Measurements from ENCODE around the gene FOXRED1. TPM values are rescaled to one million over a fixed set of nuclear protein-coding genes. Genes with fewer than 3 reads are reported as not detected.

The FOXRED1 gene
- total and polyA plus RNA-seq, 9 of the 15 experiments (the other 6 are each of a cell fraction or from before 2014, with no cell fraction given): 14.1 to 94.4 (median 53.1) TPM

GRCh38 chr11:126307706-126308105 is 38.8 kb downstream of the FOXRED1 start:
- H3K4me2 ChIP-seq (ENCODE audit: insufficient read depth, low read length): no peak overlapping the region
- no peak overlapping the region for H2AFZ ChIP-seq (ENCODE audit: low read depth, low read length)
- CTCF ChIA-PET (ENCODE audit: low intra/inter-chr PET ratio): interaction anchor here (0.7 to 1.1 kb wide), 2 partner anchors 54 to 84 kb away, joined by 3 read pairs; no protein-coding TSS in a partner anchor
- POLR2A ChIA-PET: interaction anchor here (0.7 to 1.0 kb wide), 3 partner anchors 10 to 49 kb away, joined by 3 to 5 read pairs (median 3); no protein-coding TSS in a partner anchor
- no peaks in the 10 kb centered on the region for H3K9me3 ChIP-seq (replicated peaks; ENCODE audit: control insufficient read depth, insufficient read depth, low read depth, low read length)
- in situ Hi-C loops (cut with MboI) (loop anchor here (25.0 kb wide), 2 partner anchors 105 to 680 kb away; no protein-coding TSS in a partner anchor), intact Hi-C loops (cut with micrococcal nuclease) (loop anchor here (5.0 kb wide), 2 partner anchors 385 to 410 kb away; no protein-coding TSS in a partner anchor)
- H3K27ac ChIP-seq (ENCODE audit: extremely low read depth, low read depth, low read length): no peak overlapping the region
- DNase-seq (ENCODE audit: extremely low read depth in 1 of 4, low spot score in 3 of 4) (peak in 3 of 4 experiments; percentile 36 to 66 (median 39)), FAIRE-seq (peak; percentile 69), ATAC-seq (peak; percentile 8; the same call in 1 of the 3 replicates)
- H3K4me3 ChIP-seq: no peak overlapping the region
- peaks cover 12% of the 10 kb centered on the region; the same call in 2 of the 3 replicates for H3K79me2 ChIP-seq (ENCODE audit: control insufficient read depth, insufficient read depth, low read length)
- no peaks in the 10 kb centered on the region; the same call in 1 of the 2 replicates for H4K20me1 ChIP-seq (replicated peaks; ENCODE audit: control insufficient read depth, insufficient read depth, low read length)
- H3K4me1 ChIP-seq (replicated peaks in 1 of 2; ENCODE audit: control insufficient read depth in 2 of 2, insufficient read depth in 2 of 2, low read length in 2 of 2): peaks cover 4 to 10% of the 10 kb centered on the region in 2 experiments; a peak in 3 of 5 replicates
- WGBS (ENCODE audit: insufficient coverage, low coverage, missing lambda C conversion rate): 30% methylated on average over 5 of the region's 5 CpGs
- H3K27me3 ChIP-seq (ENCODE audit: control insufficient read depth in 2 of 2, insufficient read depth in 2 of 2, low read length in 2 of 2): no peaks in the 10 kb centered on the region; a peak in 1 of 5 replicates
- H3K36me3 ChIP-seq (ENCODE audit: control insufficient read depth, insufficient read depth, low read length): peaks cover 8% of the 10 kb centered on the region; the same call in 2 of the 3 replicates
- BruUV-seq (replicated peaks): no TSS peak
- H3K9ac ChIP-seq (ENCODE audit: insufficient read depth in 1 of 2, low read depth in 2 of 2, low read length in 2 of 2): no peak overlapping the region
- H3K9me1 ChIP-seq (ENCODE audit: control insufficient read depth, insufficient read depth, low read length): no peaks in the 10 kb centered on the region
- TF ChIP-seq ESRRA (IDR thresholded peaks at IDR 0.05; ENCODE audit: borderline replicate concordance, low read depth): no peak
- TF ChIP-seq SAFB2 (IDR thresholded peaks at IDR 0.05; ENCODE audit: borderline replicate concordance, low read depth, low read length, severe bottlenecking): no peak
- peak; percentile 21; the same call in 1 of the 2 replicates for TF ChIP-seq REST (IDR thresholded peaks at IDR 0.05; ENCODE audit: borderline replicate concordance)
- no peak for TF ChIP-seq REST (CRISPR knock-in tag; IDR thresholded peaks at IDR 0.05; ENCODE audit: low read depth)
- peak; percentile 32 to 70; a peak in 3 of 4 replicates for TF ChIP-seq RAD21 (CRISPR knock-in tag; conservative IDR thresholded peaks at IDR 0.05 in 1 of 2, IDR thresholded peaks at IDR 0.05 in 1 of 2)
- TF ChIP-seq, protein P1, sequence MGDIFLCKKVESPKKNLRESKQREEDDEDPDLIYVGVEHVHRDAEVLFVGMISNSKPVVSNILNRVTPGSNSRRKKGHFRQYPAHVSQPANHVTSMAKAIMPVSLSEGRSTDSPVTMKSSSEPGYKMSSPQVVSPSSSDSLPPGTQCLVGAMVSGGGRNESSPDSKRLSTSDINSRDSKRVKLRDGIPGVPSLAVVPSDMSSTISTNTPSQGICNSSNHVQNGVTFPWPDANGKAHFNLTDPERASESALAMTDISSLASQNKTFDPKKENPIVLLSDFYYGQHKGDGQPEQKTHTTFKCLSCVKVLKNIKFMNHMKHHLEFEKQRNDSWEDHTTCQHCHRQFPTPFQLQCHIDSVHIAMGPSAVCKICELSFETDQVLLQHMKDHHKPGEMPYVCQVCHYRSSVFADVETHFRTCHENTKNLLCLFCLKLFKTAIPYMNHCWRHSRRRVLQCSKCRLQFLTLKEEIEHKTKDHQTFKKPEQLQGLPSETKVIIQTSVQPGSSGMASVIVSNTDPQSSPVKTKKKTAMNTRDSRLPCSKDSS (IDR thresholded peaks at IDR 0.05; ENCODE audit: low read depth, partially characterized antibody): no peak
- 0 out of 2 replicates have a peak, but pooled peaks have one; percentile 33 for TF ChIP-seq SMC3 (conservative IDR thresholded peaks at IDR 0.05; ENCODE audit: insufficient read depth, low read depth, low read length)
- TF ChIP-seq ZNF140 (CRISPR knock-in tag; IDR thresholded peaks at IDR 0.05): no peak
- no peak for TF ChIP-seq ZNF12 (CRISPR knock-in tag; IDR thresholded peaks at IDR 0.05)
- TF ChIP-seq NELFE (IDR thresholded peaks at IDR 0.05; ENCODE audit: insufficient read depth, insufficient read length): no peak
- TF ChIP-seq, protein P2, sequence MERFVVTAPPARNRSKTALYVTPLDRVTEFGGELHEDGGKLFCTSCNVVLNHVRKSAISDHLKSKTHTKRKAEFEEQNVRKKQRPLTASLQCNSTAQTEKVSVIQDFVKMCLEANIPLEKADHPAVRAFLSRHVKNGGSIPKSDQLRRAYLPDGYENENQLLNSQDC (CRISPR knock-in tag; IDR thresholded peaks at IDR 0.05): no peak

Measured in K562 (cell line).